ENCODE data around the gene IL12RB1. TPM values are rescaled to one million over a fixed set of nuclear protein-coding genes. Genes with fewer than 3 reads are reported as not detected.
A peak's percentile ranks its signal among the peaks of the same experiment; 100 is the strongest.

The IL12RB1 gene
- total RNA-seq, 1 experiment from 2014 or later, result 0.36 TPM

- in situ Hi-C loops (cut with HindIII; ENCODE audit: low pct_unique_long_range_greater_than_20kb, low sequenced_read_pairs), result no loop called here
- ATAC-seq (no peak), DNase-seq (ENCODE audit: low read depth, low spot score) (no peak)
- 0 out of 2 replicates have a peak overlapping the region, but pooled peaks have one; percentile 54 for H3K27ac ChIP-seq (ENCODE audit: low read length)
- H3K4me3 ChIP-seq (ENCODE audit: low read depth in 2 of 2, low read length in 2 of 2), result peak overlapping the region in 1 of 2 experiments; percentile 39; a peak in 2 of 4 replicates
- no peak for TF ChIP-seq REST (IDR thresholded peaks at IDR 0.05; ENCODE audit: insufficient read depth in 1 of 2, low read depth in 2 of 2, low read length in 1 of 2)
- TF ChIP-seq CTCF (IDR thresholded peaks at IDR 0.05), result no peak
- no peak for TF ChIP-seq POLR2AphosphoS5 (IDR thresholded peaks at IDR 0.05; ENCODE audit: low read depth, low read length)
- TF ChIP-seq TCF7L2 (IDR thresholded peaks at IDR 0.05; ENCODE audit: low read depth, low read length), result no peak
- no peak for TF ChIP-seq SIN3A (IDR thresholded peaks at IDR 0.05; ENCODE audit: borderline replicate concordance, insufficient read depth, low read depth, low read length)
- no TSS peak for BruUV-seq (replicated peaks)
- ChIA-PET POLR2A (no interaction called here), CTCF (no interaction called here)
- peaks cover 18% of the 10 kb centered on the region for H3K4me1 ChIP-seq (ENCODE audit: control insufficient read depth, insufficient read depth, low read length)
- no peaks in the 10 kb centered on the region for H3K27me3 ChIP-seq (ENCODE audit: control insufficient read depth, insufficient read depth, low read length)
- no peaks in the 10 kb centered on the region for H3K9me3 ChIP-seq (ENCODE audit: control insufficient read depth, insufficient read depth, low read depth, low read length)
- no peaks in the 10 kb centered on the region for H3K36me3 ChIP-seq (ENCODE audit: control insufficient read depth, insufficient read depth, low read length)
- intact Hi-C loops (cut with micrococcal nuclease; ENCODE audit: unreplicated experiment), result no loop called here
Measured at GRCh38 chr19:18009412-18010066, 77.2 kb downstream of the IL12RB1 start.

Other genes starting within 250 kb of the IL12RB1 start
- 2.1 TPM for gene JAK3, start 239.0 kb downstream of the IL12RB1 start, total RNA-seq (2021; ENCODE audit: unreplicated experiment)
- gene RPL18A, start 227.0 kb downstream of the IL12RB1 start, total RNA-seq (2021; ENCODE audit: unreplicated experiment), result 1,352 TPM
- gene SLC5A5, start 215.0 kb downstream of the IL12RB1 start, total RNA-seq (2021; ENCODE audit: unreplicated experiment), result 6.3 TPM
- 110 TPM for gene CCDC124, start 153.9 kb downstream of the IL12RB1 start, total RNA-seq (2021; ENCODE audit: unreplicated experiment)
- gene KCNN1, start 119.8 kb downstream of the IL12RB1 start, total RNA-seq (2021; ENCODE audit: unreplicated experiment), result 0.90 TPM
- 21.4 TPM for gene ARRDC2, start 78.8 kb downstream of the IL12RB1 start, total RNA-seq (2021; ENCODE audit: unreplicated experiment)
- gene MAST3, start 10.8 kb upstream of the IL12RB1 start, total RNA-seq (2021; ENCODE audit: unreplicated experiment), result 13.1 TPM
- 37.6 TPM for gene PIK3R2, start 66.2 kb upstream of the IL12RB1 start, total RNA-seq (2021; ENCODE audit: unreplicated experiment)
- 39.7 TPM for gene IFI30, start 86.9 kb upstream of the IL12RB1 start, total RNA-seq (2021; ENCODE audit: unreplicated experiment)
- gene MPV17L2, start 106.3 kb upstream of the IL12RB1 start, total RNA-seq (2021; ENCODE audit: unreplicated experiment), result 13.3 TPM
- gene RAB3A, start 117.1 kb upstream of the IL12RB1 start, total RNA-seq (2021; ENCODE audit: unreplicated experiment), result 1.0 TPM
- gene PDE4C, start 139.5 kb upstream of the IL12RB1 start, total RNA-seq (2021; ENCODE audit: unreplicated experiment), result 0.98 TPM
- gene IQCN, start 187.5 kb upstream of the IL12RB1 start, total RNA-seq (2021; ENCODE audit: unreplicated experiment), result 2.5 TPM
- 130 TPM for gene JUND, start 194.7 kb upstream of the IL12RB1 start, total RNA-seq (2021; ENCODE audit: unreplicated experiment)
- 209 TPM for gene LSM4, start 236.1 kb upstream of the IL12RB1 start, total RNA-seq (2021; ENCODE audit: unreplicated experiment)